ENCODE data around the gene MXRA8.
A peak's percentile ranks its signal among the peaks of the same experiment; 100 is the strongest.

MXRA8 gene

GRCh38 chr1:1329304-1330210 is 28.8 kb downstream of the MXRA8 start:
- no peak for TF ChIP-seq CTCF (IDR thresholded peaks at IDR 0.05; ENCODE audit: low read depth, low read length, missing control alignments)
- DNase-seq (ENCODE audit: low read depth) = no peak
- H3K4me3 ChIP-seq (ENCODE audit: low read depth, low read length) = no peak overlapping the region

GRCh38 chr1:1328254-1328653 is 30.1 kb downstream of the MXRA8 start:
- H3K4me3 ChIP-seq (ENCODE audit: low read depth, low read length) = no peak overlapping the region
- TF ChIP-seq CTCF (IDR thresholded peaks at IDR 0.05; ENCODE audit: low read depth, low read length, missing control alignments) = no peak
- no peak for DNase-seq (ENCODE audit: low read depth)

GRCh38 chr1:1327291-1327690 is 31.1 kb downstream of the MXRA8 start:
- no peak for TF ChIP-seq CTCF (IDR thresholded peaks at IDR 0.05; ENCODE audit: low read depth, low read length, missing control alignments)
- DNase-seq (ENCODE audit: low read depth) = no peak
- H3K4me3 ChIP-seq (ENCODE audit: low read depth, low read length) = no peak overlapping the region

GRCh38 chr1:1326075-1326605 is 32.2 kb downstream of the MXRA8 start:
- H3K4me3 ChIP-seq (ENCODE audit: low read depth, low read length) = peak overlapping the region; percentile 85
- TF ChIP-seq CTCF (IDR thresholded peaks at IDR 0.05; ENCODE audit: low read depth, low read length, missing control alignments) = no peak

GRCh38 chr1:1325288-1326074 is 32.9 kb downstream of the MXRA8 start:
- no peak for TF ChIP-seq CTCF (IDR thresholded peaks at IDR 0.05; ENCODE audit: low read depth, low read length, missing control alignments)
- DNase-seq (ENCODE audit: low read depth) = no peak
- H3K4me3 ChIP-seq (ENCODE audit: low read depth, low read length) = peak overlapping the region; percentile 85

More at GRCh38 chr1:1326075-1326605, 32.2 kb downstream of the MXRA8 start:
- no peak for DNase-seq (ENCODE audit: low read depth)

- no peak for TF ChIP-seq CTCF (IDR thresholded peaks at IDR 0.05; ENCODE audit: low read depth, low read length, missing control alignments)
- peak within 1 kb of the TSS; percentile 97 for H3K4me3 ChIP-seq (ENCODE audit: low read depth, low read length)
- peak; percentile 69 for DNase-seq (ENCODE audit: low read depth)
These were observed 33.6 kb downstream of the MXRA8 start, which contains the start of the genes CPTP and INTS11 for GRCh38 chr1:1324524-1325287. TSS of gene CPTP (plus strand) at chr1:1324802. CDS start at chr1:1326911, 2,109 bp downstream. TSS of gene INTS11 (minus strand) at chr1:1324660. CDS start at chr1:1324608, 52 bp downstream.
